DOHH2 (cell line): ENCODE data around the gene ERBB2.

ENCODE experiments used
- H3F3A ChIP-seq: fragments of 200-600 bp; sonication (generic), shearing (Covaris generic); 2 replicates; pipeline ENCODE4 v1.6.0; 2016; ENCODE audit warnings: antibody characterized with exemption, mild to moderate bottlenecking; ENCODE audit not compliant: control insufficient read depth, insufficient read depth
- H3K27ac ChIP-seq: fragments of 200-600 bp; sonication (generic); 2 replicates; pipeline ENCODE4 v1.5.1; 2014; ENCODE audit warnings: low read depth, mild to moderate bottlenecking, low read length, moderate library complexity
- H3K27me3 ChIP-seq: fragments of 200-600 bp; sonication (generic); 2 replicates; pipeline ENCODE4 v1.6.1; 2014; ENCODE audit warnings: mild to moderate bottlenecking, low read length, mixed read lengths; ENCODE audit not compliant: control insufficient read depth
- H3K36me3 ChIP-seq: fragments of 200-600 bp; sonication (generic); 2 replicates; pipeline ENCODE4 v1.6.1; 2014; ENCODE audit warnings: mild to moderate bottlenecking, low read length, moderate library complexity, mixed read lengths; ENCODE audit not compliant: control insufficient read depth
- H3K4me1 ChIP-seq: fragments of 200-600 bp; sonication (generic); 2 replicates; pipeline ENCODE4 v1.6.1; 2014; ENCODE audit warnings: mild to moderate bottlenecking, low read length, mixed read lengths; ENCODE audit not compliant: control insufficient read depth
- H3K4me2 ChIP-seq: fragments of 200-600 bp; sonication (generic); 2 replicates; pipeline ENCODE4 v1.6.0; 2014; ENCODE audit warnings: mild to moderate bottlenecking, low read length, moderate library complexity
- H3K4me3 ChIP-seq: fragments of 200-600 bp; sonication (generic); 2 replicates; pipeline ENCODE4 v1.5.1; 2014; ENCODE audit warnings: mild to moderate bottlenecking, low read length, mixed read lengths
- H3K79me2 ChIP-seq: fragments of 200-600 bp; sonication (generic); 2 replicates; pipeline ENCODE4 v1.6.1; 2014; ENCODE audit warnings: mild to moderate bottlenecking, low read length, mixed read lengths; ENCODE audit not compliant: control insufficient read depth
- H3K9me2 ChIP-seq: fragments of 200-600 bp; sonication (generic); replicated peaks from 2 replicates; pipeline ENCODE4 v1.6.1; 2014; ENCODE audit warnings: mild to moderate bottlenecking, low read length, mixed read lengths; ENCODE audit not compliant: control insufficient read depth
- H3K9me3 ChIP-seq: fragments of 200-600 bp; sonication (generic); 2 replicates; pipeline ENCODE4 v1.6.1; 2014; ENCODE audit warnings: antibody characterized with exemption, low read length, mixed read lengths; ENCODE audit not compliant: control insufficient read depth, insufficient read depth
- H4K20me1 ChIP-seq: fragments of 200-600 bp; sonication (generic); 2 replicates; pipeline ENCODE4 v1.6.0; 2014; ENCODE audit warnings: low read depth, mild to moderate bottlenecking, antibody characterized with exemption, low read length, moderate library complexity; ENCODE audit not compliant: control insufficient read depth, insufficient read depth
- EZH2phosphoT487 ChIP-seq: fragments of 200-600 bp; sonication (generic); IDR thresholded peaks from 2 replicates; pipeline ENCODE4 v1.6.1; 2017; ENCODE audit warnings: borderline replicate concordance, mild to moderate bottlenecking, antibody characterized with exemption, low read length, moderate library complexity, mixed read lengths
- TF ChIP-seq, protein P1 (sequence below): fragments of 200-600 bp; sonication (generic); IDR thresholded peaks from one replicate; pipeline ENCODE4 v1.5.1; 2014; ENCODE audit warnings: antibody characterized with exemption, mild to moderate bottlenecking, low read depth, low read length; ENCODE audit not compliant: poor library complexity, severe bottlenecking

The ERBB2 gene

DNA sequence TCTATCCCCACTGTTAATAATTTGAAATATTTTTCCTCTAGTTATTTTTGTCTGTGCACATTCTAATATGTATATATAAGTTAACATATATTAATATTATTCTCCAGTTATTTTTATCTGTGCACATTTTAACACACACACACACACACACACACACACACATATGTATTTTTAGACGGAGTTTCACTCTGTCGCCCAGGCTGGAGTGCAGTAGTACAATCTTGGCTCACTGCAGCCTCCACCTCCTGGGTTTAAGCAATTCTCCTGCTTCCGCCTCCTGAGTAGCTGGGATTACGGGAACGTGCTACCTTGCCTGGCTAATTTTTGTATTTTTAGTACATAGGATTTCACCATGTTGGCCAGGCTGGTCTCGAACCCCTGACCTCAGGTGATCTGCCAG, 17.8 kb downstream of the ERBB2 start:
- Histone ChIP-seq H4K20me1 (no peaks in the 10 kb centered on the region), H3K4me3 (no peak overlapping the region), H3K4me2 (no peak overlapping the region), H3K27ac (no peak overlapping the region), H3K9me3 (no peaks in the 10 kb centered on the region), H3K9me2 (no peaks in the 10 kb centered on the region), H3K36me3 (no peaks in the 10 kb centered on the region), H3K79me2 (no peaks in the 10 kb centered on the region), H3F3A (no peaks in the 10 kb centered on the region), H3K27me3 (no peaks in the 10 kb centered on the region), H3K4me1 (no peaks in the 10 kb centered on the region)
- TF ChIP-seq, protein P1, sequence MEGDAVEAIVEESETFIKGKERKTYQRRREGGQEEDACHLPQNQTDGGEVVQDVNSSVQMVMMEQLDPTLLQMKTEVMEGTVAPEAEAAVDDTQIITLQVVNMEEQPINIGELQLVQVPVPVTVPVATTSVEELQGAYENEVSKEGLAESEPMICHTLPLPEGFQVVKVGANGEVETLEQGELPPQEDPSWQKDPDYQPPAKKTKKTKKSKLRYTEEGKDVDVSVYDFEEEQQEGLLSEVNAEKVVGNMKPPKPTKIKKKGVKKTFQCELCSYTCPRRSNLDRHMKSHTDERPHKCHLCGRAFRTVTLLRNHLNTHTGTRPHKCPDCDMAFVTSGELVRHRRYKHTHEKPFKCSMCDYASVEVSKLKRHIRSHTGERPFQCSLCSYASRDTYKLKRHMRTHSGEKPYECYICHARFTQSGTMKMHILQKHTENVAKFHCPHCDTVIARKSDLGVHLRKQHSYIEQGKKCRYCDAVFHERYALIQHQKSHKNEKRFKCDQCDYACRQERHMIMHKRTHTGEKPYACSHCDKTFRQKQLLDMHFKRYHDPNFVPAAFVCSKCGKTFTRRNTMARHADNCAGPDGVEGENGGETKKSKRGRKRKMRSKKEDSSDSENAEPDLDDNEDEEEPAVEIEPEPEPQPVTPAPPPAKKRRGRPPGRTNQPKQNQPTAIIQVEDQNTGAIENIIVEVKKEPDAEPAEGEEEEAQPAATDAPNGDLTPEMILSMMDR, result no peak
- TF ChIP-seq EZH2phosphoT487, result no peak

DNA sequence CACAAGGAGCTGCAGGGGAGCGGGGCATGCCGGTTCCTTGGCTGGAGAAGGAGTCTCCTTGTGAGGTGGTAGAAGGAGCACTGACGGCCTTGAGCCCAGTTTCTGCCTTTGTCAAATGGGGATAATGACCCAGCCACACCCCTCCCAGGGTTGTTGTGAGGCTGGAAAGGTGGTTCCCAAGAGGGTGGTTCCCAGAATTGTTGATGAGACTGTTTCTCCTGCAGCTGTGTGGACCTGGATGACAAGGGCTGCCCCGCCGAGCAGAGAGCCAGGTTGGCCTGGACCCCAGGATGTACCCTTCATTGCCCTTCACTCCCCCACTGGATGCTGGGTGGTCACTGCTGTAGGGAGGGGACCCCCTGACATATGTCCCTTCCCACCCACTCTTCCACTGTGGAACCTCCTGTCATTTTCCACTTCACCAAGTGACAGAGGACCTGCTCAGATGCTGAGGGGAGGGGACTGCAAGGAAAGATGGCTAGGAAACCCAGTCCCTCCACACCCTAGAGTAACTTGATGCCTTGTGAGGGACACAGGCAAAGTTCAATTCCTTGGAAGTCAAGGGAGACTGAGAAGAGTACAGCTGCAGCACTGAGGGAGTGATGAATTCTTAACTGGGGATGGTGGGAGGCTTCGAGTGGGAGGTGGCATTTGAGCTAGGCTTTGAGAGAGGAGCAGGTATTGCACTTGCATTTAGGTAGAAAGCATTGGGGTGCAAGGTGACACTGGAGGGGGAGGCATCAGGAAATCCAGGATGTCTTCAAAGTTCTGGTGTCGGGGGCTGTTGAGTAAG, 19.9 kb downstream of the ERBB2 start:
- no peaks in the 10 kb centered on the region for H3K9me2 ChIP-seq
- H3K4me2 ChIP-seq, result no peak overlapping the region
- no peaks in the 10 kb centered on the region for H3F3A ChIP-seq
- H4K20me1 ChIP-seq, result no peaks in the 10 kb centered on the region
- H3K9me3 ChIP-seq, result no peaks in the 10 kb centered on the region
- H3K4me3 ChIP-seq, result no peak overlapping the region
- H3K79me2 ChIP-seq, result no peaks in the 10 kb centered on the region
- H3K27ac ChIP-seq, result no peak overlapping the region
- TF ChIP-seq, protein P1, result no peak
- no peak for TF ChIP-seq EZH2phosphoT487
- H3K27me3 ChIP-seq, result no peaks in the 10 kb centered on the region
- H3K36me3 ChIP-seq, result no peaks in the 10 kb centered on the region
- H3K4me1 ChIP-seq, result no peaks in the 10 kb centered on the region

DNA sequence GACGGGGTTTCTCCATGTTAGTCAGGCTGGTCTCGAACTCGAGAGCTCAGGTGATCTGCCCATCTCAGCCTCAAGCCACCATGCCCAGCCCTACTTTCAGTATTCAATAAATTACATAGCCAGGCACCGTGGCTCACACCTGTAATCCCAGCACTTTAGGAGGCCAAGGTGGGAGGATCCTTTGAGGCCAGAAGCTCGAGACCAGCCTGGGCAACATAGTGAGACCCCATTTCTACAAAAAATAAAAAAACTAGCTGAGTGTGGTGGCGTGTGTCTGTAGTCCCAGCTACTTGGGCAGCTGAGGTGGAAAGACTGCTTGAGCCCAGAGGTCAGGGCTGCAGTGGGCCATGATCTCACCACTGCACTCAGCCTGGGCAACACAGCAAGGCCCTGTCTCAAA, 22.2 kb downstream of the ERBB2 start:
- TF ChIP-seq EZH2phosphoT487, result no peak
- TF ChIP-seq, protein P1, result no peak
- Histone ChIP-seq H3K9me2 (no peaks in the 10 kb centered on the region), H3K4me1 (no peaks in the 10 kb centered on the region)

More for the DNA sequence above, 22.2 kb downstream of the ERBB2 start:
- H3K27ac ChIP-seq, result no peak overlapping the region
- no peaks in the 10 kb centered on the region for H3K9me3 ChIP-seq
- no peaks in the 10 kb centered on the region for H3K27me3 ChIP-seq
- no peaks in the 10 kb centered on the region for H4K20me1 ChIP-seq
- H3K36me3 ChIP-seq, result no peaks in the 10 kb centered on the region
- no peaks in the 10 kb centered on the region for H3K79me2 ChIP-seq
- H3F3A ChIP-seq, result no peaks in the 10 kb centered on the region
- no peak overlapping the region for H3K4me3 ChIP-seq
- no peak overlapping the region for H3K4me2 ChIP-seq
